HG02938 (cell line): Measurements from ENCODE around the gene SERPINB1.
"Not testable (repeated sequence)": the region's sequence is repeated elsewhere in the genome, so short reads cannot be mapped to it uniquely, and the experiment has no call there.

Experiments used
- ATAC-seq: cut with Tn5 transposase; IDR thresholded peaks from one replicate; pipeline ENCODE4 v1.9.1; 2021; ENCODE audit warnings: mild to moderate bottlenecking, moderate library complexity; ENCODE audit not compliant: unreplicated experiment

SERPINB1 gene

DNA sequence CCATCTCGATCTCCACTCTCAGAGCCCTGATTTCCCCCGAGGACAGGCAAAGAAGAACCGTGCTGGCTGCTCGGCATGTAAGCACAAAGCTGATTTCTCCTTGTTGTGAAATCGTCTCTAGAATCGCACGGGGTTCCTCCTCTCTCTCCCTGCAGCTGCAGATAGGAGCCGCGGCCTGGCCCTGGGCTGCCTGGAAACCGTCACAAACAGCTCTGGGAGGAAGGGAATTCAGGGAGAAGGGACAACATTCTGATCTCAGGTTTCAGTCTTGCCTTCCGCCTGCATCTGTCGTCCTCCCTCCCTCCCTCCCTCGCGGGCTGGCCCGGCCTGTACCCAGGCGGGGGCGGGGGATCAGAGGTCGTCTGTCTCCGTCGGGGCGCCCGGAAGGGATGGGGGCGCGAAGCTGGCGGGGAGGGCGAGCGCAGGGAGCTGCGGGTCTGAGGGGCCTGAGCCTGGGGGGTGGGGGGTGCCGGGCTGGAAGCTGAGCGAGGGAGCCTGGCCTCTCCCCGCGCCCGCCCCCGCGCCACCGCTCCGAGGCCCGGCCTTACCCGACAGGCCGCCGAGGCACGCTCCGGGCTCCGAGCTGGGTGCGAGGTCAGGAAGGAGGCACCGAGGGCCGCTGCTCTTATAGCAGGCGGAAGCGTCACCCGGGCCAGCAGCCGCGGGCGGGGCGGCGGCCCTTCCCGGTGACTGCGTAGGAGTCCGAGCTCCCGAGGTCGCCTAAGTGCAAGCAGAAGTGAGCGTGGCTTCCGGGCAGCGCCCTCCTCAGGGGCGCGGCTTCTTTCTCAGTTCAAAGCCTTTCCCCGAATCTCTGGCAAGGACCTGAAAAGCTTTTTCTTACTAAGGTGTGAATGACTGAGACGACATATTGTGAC is at the start of gene SERPINB1:
Gene SERPINB1 (minus strand): TSS at position 600 of the 875 bp plus-strand sequence. CDS start 1,277 bp downstream, outside the sequence.
- no peak for ATAC-seq

DNA sequence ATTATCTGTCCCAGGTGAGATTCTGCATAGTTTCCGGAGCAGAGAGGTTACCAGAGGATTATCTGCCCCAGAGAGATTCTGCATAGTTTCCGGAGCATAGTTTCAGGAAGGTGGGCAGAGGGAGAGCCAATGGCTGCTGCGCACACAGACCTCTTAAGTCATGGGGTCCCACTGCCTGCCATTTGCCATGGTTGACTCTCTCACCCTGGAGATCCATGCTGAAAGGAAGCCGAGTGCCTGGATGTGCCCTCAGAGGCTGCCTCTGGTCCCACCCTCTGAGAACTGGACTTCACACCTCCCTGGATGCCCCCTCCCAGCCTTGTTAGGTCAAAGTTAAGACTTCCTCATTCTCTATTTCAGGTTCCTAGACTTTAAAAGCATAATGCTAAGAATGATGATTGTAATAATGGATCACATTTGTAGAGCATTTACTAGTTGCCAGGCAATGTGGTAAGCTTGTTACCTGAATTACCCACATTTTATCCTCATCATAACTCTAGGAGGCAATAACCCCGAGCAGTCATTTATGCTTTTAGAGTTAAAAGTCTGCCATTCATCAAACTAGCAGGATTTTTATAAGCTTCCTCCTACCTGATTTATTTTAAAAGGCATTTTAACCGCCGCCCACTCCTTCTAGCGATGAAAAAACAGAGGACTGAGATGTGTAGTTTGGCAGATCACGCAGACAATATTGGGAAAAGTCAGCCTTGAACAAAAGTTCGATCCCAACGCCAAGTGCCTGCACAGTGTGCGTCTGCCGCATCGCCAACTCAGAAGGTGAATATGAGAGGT is 49.5 kb upstream of the SERPINB1 start:
- no peak for ATAC-seq

DNA sequence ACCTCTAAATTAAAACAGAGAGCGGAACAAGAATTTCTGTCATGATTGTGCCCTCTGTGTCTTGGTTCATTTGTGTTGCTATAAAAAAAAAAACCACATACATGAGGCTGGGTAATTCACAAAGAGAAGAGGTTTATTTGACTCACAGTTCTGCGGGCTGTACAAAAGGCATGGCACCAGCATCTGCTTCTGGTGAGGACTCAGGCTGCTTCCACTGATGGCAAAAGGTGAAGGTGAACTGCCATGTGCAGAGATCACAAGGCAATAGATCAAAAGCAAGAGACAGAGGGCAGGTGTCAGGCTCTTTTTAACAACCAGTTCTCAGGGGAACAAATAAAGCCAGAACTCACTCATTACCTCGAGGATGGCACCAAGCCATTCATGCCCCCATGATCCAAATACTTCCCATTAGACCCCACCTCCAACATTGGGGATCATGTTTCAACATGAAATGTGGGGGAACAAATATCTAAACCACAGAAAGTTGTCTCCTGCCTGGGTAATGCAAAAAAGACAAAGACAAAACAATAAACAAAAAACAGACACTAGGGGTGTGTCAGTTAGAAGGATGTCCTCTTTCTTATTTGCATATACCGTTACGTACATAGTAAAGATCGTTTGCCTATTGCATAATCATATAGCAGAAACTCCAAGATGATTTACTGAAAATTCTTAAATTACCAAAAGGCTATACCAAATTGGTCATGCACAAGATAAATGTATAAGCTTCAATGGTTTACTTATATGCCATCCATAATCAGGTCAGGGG is 44.5 kb upstream of the SERPINB1 start:
- ATAC-seq: no peak

DNA sequence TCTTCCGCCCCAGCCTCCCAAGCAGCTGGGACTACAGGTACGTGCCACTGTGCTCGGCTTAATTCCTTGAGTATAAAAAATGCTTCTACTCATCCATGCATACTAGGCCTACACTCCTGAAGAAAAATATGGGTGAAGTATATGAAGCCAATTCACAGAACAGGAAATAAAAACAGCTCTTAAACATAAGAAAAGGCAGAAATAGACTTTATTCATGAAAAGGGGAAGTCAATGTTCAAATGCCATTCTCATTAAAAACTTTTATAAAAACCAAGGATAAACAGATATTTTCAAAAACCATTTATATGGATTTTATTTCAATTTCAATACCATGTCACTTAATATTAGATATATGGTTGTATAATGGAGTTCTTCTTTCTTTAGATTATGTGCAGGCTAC is 43.1 kb upstream of the SERPINB1 start:
- ATAC-seq: no peak

DNA sequence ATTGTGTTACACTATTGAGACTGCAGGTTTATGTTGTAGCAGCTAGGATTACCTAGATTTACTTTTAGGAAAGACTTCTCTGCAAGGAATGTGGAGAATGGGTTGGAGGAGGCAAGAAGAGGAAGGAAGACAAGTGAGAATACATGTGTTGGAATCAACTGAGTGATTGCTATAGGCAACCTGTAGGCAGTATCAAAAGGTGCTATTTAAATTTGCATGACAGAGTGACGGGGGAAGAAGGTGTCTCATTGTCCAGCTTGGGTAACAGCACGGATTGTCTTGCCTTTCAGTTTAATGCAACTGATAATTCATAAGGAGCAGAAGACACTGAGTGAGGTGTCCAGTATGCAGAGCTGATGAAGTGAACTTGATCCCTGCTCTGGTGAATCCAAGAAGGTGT is 42.0 kb upstream of the SERPINB1 start:
- ATAC-seq: no peak

DNA sequence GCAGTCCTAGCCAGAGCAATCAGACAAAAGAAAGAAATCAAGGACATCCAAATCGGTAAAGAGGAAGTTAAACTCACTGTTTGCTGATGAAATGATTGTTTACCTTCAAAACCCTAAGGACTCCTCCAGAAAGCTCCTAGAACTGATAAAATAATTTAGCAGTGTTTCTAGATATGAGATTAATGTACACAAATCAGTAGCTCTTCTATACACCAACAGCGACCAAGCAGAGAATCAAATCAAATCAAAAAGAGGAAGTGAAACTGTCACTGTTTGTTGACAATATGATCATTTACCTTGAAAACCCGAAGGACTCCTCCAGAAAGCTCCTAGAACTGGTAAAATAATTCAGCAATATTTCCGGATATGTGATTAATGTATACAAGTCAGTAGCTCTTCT is 39.8 kb upstream of the SERPINB1 start:
- ATAC-seq: no peak

DNA sequence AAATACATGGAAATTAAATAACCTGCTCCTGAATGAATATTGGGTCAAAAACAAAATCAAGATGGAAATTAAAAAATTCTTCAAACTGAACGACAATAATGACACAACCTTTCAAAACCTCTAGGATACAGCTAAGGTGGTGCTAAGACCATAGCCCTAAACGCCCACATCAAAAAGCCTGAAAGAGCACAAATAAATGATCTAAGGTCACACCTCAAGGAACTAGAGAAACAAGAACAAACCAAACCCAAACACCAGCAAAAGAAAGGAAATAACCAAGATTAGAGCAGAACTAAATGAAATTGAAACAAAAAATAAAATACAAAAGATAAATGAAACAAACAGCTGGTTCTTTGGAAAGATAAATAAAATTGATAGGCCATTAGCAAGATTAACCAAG is 38.5 kb upstream of the SERPINB1 start:
- not testable (repeated sequence) for ATAC-seq

DNA sequence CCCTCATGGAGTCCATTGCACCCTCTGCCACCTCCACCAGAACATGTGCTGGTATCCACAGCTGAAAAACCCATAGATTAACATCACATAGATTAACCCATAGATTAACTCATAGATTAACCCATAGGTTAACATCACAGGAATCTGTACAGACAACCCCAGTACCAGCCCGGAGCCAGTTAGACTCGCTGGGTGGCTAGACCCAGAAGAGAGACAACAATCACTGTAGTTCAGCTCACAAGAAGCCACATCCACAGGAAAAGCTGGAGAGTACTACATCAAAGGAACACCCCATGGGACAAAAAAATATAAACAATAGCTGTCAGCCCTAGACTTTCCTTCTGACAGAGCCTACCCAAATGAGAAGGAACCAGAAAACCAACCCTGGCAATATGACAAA is 36.3 kb upstream of the SERPINB1 start:
- no peak for ATAC-seq

DNA sequence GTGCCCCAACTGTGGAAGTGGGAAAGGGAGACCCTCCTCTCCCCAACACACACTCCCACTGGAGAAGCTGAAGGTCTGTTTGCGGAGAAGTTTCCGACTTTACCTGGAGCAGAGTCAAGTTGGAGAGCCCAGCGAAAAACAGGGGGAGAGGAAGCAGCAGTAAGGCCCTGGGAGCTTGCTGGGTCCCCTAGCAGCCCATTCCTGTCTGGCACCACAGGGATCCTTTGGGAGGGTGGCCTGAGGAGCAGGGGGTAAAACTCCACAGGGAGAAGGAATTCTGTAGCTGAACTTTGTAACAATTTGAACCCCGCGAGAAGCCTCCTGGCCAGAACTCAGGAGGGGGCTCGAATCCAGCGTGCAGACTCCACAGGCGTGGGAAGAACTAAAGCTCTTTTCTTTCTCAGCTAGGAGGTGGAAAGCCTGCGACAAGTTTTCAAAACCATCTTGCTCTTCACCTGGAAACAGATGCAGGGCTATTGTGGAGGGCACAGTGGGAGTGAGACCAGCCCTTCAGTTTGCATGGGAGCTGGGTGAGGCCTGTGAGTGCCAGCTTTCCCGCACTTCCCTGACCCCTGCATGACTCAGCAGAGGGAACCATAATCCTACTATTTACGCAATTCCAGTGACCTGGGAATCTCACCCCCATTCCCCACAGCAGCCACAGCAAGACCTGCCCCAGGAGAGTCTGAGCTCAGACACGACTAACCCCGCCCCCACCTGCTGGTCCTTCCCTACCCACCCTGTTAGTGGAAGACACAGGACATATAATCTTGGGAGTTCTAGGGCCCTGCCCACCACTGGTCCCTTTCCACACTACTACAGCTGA is 35.6 kb upstream of the SERPINB1 start:
- no peak for ATAC-seq

DNA sequence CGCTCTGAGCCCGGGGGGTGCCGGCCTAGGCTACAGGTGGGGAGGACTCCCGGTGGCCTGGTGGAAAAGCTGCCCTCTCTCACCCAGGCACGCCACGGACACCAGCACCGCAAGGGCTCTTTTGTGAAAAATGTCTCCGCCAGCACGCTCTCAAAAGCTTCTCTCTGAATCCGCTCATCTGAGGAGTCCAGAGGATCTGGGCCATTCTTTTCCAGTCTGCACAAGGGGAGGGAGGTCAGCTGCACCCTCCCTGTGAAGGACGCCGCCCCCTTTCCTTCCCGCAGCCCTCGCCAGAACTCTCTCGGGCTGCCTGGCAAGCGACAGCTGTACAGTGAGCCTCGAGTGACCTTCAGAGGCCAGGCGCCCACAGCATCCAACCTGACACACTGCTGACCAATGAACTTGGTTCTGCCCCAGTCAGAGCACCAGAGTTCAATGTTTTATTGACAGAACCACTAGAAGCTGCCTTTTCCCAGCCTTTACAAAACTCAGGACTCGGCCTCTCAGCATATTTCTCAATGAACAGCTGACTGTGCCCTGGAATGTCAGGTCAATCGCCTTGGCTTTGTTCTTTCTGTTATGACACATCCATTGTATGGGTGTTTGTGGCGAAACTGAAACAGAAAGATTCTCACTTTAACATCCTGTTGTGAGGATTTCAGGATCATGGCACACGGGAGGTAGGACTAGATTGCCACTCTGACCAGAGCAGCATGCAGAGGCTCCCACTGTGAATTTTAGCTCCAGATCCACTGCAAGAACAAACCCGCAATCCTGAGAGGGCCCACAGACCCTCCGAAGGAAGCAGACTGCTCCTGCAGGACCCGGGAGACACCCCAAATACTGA is 34.8 kb upstream of the SERPINB1 start:
- ATAC-seq: no peak

DNA sequence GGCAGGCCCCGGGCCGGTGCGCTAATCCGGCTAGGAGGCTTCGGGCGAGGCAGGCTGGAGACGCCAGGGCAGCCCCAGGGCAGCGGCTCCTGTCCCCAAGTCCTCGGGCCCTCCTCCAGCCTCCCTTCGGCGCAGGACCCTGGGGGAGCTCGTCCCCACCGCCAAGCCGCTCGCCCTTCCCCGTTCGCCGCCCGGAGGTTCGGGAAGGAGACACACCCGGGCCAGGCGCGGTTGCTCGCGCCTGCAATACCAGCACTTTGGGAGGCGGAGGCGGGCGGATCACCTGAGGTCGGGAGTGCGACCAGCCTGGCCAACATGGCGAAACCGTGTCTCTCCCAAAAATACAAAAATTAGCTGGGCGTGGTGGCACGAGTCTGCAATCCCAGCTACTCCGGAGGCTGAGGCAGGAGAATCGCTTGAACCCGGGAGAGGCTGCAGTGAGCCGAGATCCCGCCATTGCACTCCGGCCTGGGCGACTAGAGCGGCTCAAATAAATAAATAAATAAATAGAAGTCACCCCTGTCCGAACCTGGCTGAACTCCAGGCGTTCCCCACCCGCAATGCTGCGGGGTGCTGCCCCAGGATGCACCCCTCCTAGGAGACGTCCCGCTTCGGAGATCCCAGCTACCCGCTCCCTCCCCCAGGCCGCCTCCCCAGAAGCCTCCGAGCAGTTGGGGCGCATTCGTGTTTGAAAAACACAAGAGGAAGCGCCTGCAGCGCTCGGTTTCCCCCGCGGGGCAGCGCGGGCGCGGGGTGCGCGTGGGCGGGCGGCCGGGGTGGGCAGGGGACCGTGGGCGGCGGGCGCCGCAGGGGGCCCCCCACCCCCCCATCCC is 33.9 kb upstream of the SERPINB1 start:
- ATAC-seq: no peak

DNA sequence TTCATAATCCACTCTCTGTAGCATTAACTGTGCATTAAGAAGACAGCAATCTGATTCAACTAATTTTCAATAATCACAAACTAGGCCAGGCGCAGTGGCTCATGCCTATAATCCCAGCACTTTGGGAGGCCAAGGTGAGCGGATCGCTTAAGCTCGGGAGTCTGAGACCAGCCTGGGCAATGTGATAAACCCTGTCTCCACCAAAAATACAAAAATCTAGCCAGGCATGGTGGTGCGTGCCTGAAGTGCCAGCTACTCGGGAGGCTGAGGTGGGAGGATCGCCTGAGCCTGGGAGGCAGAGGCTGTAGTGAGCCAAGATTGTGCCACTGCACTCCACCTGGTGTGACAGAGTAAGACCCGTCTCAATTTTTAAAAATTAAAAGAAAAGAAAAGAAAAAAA is 32.0 kb upstream of the SERPINB1 start:
- ATAC-seq: no peak

DNA sequence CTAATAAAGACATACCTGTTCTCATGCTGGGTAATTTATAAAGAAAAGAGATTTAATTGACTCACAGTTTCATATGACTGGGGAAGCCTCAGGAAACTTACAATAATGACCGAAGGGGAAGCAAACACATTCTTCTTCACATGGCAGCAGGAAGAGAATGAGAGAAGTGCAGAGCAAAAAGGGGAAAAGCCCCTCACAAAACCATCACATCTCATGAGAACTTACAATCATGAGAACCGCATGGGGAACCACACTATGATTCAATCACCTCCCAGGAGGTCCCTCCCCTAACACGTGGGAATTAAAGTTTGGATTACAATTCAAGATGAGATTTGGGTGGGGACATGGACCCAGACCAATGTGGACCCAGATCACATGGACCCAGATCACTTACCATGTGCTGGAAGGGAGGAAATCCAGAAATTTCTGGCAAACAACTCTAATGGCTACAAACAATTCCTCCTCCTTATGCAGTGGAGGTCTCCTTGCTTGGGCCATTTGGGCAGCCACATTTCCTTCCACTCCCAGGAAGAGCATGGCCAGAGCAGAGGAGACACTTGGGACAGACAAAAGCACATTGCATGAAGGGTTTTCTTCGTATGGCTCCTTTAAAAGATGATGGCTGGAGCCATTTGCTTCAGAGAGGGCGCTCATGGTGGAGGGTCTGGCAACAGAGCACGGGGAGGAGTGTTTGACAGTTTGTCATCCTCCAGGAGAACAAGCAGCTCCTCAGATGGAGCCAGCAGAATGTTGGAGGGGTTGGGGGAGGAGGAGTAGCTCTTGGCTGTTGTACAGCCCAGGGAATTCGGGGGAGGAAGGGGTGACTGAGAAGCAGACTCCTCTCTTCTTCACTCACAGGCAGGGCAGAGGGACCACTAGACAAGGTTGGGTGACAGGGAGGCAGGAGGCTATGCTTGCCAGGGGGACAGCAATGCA is 31.0 kb upstream of the SERPINB1 start:
- ATAC-seq: no peak

DNA sequence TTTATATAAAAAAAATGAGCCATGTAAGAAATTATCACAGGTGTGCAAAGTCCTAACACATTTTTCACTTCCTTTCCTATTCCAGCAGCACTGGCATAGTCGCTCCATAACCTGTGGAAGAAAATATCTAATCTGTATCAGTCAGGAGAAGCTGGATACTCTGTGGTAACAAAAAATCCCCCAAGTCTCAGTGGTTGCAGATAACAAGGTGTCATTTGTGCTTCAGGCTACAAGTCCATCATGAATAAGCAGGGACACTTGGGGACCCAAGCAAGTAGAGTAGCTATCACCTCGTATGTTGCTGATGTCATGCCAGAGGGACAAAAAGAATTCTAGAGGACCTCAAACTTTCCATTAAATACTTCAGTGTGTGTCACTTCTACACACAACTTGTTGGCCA is 30.3 kb upstream of the SERPINB1 start:
- ATAC-seq: no peak

DNA sequence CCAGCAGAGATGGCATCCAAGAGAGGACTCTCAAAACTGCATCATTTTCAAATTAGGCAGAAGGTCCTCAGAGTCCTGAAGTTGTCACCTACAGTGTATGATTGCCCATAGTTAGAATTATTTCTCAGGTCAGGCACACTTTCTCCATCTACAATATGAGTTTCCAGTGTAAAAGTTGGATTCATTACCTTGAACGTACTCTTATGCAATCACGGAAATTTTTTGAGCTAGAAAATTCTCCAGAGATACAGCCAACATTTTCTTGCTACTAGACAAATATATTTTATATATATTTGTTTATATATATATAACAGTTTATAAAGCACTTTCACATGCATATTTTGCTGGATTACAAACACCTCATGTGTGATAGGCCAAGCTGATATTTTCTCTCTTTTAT is 29.4 kb upstream of the SERPINB1 start:
- ATAC-seq: no peak

DNA sequence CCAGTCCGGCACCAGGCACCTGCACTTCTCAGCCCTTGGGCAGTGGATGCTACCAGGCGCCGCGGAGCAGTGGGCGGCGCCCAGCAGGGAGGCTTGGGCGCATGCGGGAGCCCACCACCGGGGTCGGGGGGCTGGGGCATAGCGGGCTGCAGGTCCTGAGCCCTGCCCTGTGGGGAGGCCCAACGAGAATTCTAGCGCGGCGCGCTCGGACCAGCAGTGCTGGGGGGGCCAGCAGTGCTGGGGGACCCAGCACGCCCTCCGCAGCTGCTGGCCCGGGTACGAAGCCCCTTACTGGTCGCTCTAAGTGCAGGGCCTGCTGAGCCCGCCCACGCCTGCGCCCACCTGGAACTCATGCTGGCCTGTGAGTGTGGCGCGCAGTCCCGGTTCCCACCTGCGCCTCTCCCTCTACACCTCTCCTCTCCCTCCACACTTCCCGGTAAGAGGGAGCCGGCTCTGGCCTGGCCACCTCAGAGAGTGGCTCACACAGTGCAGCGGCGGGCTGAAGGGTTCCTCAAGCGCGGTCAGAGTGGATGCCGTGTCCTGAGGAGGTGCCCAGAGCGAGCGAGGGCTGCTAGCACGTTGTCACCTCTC is 28.5 kb upstream of the SERPINB1 start:
- no peak for ATAC-seq

DNA sequence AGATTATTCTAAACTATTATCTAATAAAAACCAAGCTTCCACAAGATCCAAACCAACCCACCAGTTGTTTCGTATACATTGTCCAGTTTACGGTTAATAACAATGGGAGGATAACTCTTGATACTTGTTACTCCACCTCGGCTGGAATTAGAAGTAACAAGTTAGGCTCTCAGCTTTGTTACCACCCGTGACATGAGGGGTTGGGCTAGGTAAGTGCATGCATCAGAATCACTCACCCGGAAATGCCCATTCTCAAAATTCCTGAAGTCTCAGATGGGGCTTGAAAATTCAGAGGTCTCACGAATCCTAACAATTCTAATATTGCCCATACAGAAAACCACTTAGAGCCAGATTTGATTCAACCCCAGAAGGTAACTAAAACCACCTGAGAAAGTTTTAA is 27.0 kb upstream of the SERPINB1 start:
- no peak for ATAC-seq
